Sciatic nerve (tissue), 2 donors: Measurements from ENCODE around the gene PCIF1. TPM values are rescaled to one million over a fixed set of nuclear protein-coding genes. Genes with fewer than 3 reads are reported as not detected.

Experiments
- ATAC-seq: fragments of 200-7000 bp; cut with Tn5 transposase; one replicate; pipeline ENCODE4 v1.9.1; 2020; ENCODE audit warnings: mild to moderate bottlenecking, moderate library complexity
- DNase-seq: peaks from one replicate; pipeline ENCODE4 v3.0.0-alpha.2; 2020; ENCODE audit warnings: low spot score
- intact Hi-C: fragments of 100-400 bp; cut with DNase I; formaldehyde crosslinking; loops from one replicate; pipeline ENCODE4 v1.14.2; 2022
- total RNA-seq: library from RNA; stranded (reverse); fragmentation: NEBNext Ultra II Directional; extraction: Animal tissue kit (Norgen Biotek cat#: 25700); gene quantifications from one replicate; pipeline ENCODE4 v1.2.1, GENCODE V29; 2021
- donor health status: DM: no; HTN: no; CAD: no.
- donor health status: DM: no; HTN: no; CAD: no.

Gene PCIF1
- total RNA-seq, 1 donor from 2014 or later: 38.2 TPM

GRCh38 chr20:45957021-45957941 is 22.8 kb downstream of the PCIF1 start:
- DNase-seq: peak; percentile 51
- ATAC-seq: no peak
- intact Hi-C loops: loop anchor here (10.0 kb wide), 1 partner anchor 62 kb away; the partner anchor contains the start of genes CTSA and NEURL2

- DNase-seq (peak; percentile 9), ATAC-seq (no peak)
- intact Hi-C loops: loop anchor here (10.0 kb wide), 1 partner anchor 64 kb away; the partner anchor contains the start of genes CTSA and NEURL2
Measured at GRCh38 chr20:45958593-45958992, 24.1 kb downstream of the PCIF1 start.

DNA sequence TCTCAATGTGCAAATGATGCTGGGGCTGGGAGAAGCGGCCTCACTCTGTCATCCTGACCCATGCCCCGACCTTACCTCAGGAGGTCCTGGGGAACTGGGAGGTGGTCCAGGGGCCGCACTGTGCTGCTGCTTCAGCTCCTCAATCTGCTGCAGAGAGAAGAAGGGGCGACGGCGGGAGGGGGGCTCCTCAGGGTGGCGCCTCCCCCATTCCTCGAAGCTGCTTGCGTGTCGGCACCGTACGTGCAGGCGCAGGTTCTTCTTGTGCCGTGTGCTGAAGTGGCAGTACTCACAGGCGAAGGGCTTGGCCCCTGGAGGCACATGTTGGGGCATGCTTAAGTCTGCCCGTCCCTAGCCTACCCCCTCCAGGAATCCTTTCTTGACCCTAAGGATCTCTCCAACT is 24.6 kb downstream of the PCIF1 start:
- intact Hi-C loops: loop anchor here (10.0 kb wide), 1 partner anchor 64 kb away; the partner anchor contains the start of genes CTSA and NEURL2
- ATAC-seq: no peak
- peak; percentile 56 for DNase-seq

GRCh38 chr20:45959956-45960630 is 25.6 kb downstream of the PCIF1 start:
- intact Hi-C loops: loop anchor here (10.0 kb wide), 1 partner anchor 65 kb away; the partner anchor contains the start of genes CTSA and NEURL2
- ATAC-seq (no peak), DNase-seq (peak; percentile 45)

DNA sequence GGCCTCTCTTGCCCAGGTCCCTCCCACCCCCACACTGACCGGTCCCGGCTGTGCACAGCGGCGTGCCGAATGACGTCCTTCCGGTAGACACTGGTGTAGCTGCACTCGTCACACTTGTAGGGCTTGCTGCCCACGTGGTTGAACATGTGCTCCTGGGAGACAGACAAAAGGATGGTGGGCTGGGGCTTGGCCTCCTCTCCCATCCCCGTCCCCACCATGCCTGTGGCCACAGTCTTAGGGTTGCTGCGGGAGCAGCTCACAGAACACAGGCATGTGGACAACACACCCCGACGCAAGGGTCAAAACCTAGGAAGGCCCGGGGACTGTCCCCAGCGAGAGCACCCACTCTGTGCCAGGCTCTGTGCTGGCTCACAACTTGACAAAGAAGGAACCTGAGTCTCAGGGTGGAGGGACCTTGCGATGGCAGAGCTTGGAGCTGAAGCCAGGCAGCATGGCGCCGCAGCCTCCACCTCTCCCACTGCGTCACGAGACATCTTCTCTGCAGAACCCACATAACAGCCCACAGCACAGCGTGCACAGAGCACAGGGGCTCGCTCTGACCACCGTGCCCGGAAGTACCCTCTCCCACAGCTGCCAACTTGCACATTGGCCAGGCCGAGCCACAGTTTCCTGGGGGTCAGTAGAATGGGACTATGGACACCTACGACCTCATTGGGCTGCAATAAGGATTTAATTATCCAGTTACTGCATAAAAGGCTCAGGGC is 27.7 kb downstream of the PCIF1 start:
- intact Hi-C loops: no loop called here
- ATAC-seq (no peak), DNase-seq (peak; percentile 49)

DNA sequence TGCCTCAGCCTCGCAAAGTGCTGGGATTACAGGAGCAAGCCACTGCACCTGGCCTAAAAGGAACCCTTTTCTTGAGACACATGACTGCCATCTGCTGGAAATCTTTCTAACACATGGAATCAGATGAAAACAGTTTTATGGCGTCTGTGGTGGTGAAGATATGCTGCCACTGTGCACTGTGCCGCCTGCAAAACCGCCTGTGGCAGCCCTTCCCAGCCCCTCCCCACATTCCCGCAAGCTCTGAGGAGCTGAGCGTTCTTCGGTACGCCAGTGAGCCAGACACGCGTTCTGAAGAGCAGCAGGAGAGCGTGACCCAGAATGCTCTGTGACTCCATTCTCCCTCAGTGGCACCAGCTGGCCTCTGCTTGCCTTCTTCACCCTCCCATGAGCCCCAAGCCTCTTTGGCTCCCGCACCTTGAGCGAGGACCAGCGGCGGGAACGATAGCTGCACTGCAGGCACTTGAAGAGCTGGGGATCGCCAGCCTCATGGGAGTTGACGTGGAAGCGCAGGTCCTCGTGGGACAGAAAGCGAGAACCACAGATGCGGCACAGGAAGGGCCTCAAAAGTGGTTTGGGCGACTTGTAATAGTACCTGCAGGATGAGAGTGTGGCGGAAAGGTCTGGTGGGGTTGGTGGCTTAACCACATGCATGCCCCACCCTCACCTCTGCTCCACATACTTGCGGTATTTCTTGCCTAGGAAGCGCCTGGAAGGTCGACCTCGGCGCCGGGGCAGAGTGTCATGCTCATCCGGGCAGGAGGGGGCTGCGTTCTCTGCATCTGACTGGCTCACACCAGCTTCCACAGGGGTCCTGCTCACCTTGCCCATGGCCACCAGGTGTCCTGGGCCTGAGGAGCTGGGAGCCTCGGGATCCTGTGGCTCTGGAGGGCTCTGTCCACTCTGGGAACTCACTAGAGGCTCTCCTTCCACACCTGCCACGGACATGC is 28.8 kb downstream of the PCIF1 start:
- ATAC-seq (peak; percentile 11), DNase-seq (peak; percentile 59)
- intact Hi-C loops: no loop called here

DNA sequence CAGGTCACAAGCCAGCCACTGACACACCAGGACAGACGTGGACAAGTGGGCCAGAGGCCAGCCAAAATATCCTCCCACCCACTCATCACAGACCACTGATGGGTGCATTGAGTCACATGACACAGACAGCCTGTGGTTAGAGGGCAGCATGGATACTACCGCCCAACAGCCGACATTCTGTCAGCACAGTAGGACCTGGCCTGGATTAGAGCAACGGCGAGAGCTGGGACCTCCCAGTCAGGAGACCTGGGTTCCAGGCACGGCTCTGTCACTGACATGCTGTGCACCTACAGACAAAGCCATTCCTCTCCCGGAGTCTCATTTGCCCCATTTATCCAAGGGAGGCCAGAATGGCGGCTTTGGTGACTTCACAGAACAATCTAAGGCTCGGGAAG is 29.5 kb downstream of the PCIF1 start:
- intact Hi-C loops: no loop called here
- DNase-seq (no peak), ATAC-seq (no peak)

GRCh38 chr20:45965169-45966002 is 30.9 kb downstream of the PCIF1 start:
- ATAC-seq: no peak
- DNase-seq: peak; percentile 56
- intact Hi-C loops: no loop called here

- intact Hi-C loops: no loop called here
- peak; percentile 59 for DNase-seq
- no peak for ATAC-seq
Measured at GRCh38 chr20:45967551-45968080, 33.1 kb downstream of the PCIF1 start.

DNA sequence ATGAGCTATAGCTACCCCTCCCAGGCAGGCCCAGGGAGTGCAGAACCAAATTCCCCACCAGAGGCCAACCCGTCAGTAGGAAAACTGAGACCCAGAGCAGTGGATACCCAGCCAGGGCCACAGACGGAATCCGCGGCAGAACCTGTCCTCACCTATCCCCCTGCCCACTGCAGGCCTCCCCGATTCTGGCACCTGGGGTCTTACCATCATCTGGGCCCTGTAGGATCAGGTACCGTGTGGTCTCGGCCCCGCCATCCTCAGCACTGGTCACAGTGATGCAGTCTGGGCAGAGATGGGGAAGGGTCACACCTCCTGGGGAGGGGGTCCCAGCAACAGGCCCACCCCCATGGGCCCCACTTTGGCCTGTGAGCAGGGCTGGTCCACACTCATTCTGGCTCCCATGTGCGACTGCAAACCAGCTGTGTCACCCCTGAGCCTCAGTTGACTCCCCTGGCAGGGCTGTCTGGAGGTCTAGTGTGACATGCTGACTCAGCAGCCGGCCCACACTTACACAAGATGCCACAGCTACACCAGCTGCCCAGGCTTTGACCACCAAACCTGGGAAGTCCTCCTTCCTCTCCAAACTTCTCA is 33.7 kb downstream of the PCIF1 start:
- DNase-seq (peak; percentile 51), ATAC-seq (no peak)
- intact Hi-C loops: no loop called here

GRCh38 chr20:45968801-45969711 is 34.6 kb downstream of the PCIF1 start:
- intact Hi-C loops: no loop called here
- DNase-seq (peak; percentile 60), ATAC-seq (no peak)

DNA sequence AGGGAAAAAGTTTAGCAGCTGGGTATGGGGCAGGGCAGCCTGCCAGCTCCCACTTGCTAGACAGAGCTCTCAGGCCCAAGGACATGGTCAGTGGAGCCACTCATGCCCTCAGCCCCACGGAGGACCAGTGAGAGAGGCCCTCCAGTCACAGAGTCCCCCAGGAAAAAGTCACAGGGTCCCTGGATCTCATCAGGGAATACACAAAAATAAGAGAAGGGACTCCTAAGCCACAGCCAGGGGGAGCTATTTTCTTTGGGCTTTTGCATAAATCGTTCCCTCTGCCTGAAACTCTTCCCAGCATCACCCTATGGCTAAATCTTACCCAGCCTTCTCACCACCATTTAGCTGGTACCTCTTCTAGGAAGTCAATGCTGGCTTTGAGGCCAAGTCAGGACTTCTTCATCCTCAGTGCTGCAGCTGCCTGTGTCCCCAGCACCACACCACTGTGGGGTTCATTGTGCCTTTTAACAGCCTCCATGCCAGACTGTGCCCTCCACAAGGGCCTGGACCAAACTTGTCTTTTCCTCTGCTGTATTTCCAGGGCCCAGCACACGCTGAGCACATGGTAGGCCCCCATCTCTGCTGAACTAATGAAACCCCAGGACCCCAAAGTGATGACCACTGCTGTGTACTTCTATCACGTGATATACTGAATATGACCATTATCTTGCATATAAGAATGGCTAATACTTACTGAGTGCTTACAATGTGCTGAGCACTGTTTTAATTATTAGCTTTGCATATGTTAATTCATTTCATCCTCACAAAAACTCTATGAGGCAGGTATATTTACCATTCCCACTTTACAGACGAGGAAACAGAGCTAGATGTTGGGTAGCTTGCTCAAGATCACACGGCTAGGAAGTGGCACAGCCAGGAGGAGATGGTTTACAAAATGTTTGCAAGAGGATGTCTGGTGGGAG is 35.5 kb downstream of the PCIF1 start:
- DNase-seq: peak; percentile 57
- no peak for ATAC-seq

DNA sequence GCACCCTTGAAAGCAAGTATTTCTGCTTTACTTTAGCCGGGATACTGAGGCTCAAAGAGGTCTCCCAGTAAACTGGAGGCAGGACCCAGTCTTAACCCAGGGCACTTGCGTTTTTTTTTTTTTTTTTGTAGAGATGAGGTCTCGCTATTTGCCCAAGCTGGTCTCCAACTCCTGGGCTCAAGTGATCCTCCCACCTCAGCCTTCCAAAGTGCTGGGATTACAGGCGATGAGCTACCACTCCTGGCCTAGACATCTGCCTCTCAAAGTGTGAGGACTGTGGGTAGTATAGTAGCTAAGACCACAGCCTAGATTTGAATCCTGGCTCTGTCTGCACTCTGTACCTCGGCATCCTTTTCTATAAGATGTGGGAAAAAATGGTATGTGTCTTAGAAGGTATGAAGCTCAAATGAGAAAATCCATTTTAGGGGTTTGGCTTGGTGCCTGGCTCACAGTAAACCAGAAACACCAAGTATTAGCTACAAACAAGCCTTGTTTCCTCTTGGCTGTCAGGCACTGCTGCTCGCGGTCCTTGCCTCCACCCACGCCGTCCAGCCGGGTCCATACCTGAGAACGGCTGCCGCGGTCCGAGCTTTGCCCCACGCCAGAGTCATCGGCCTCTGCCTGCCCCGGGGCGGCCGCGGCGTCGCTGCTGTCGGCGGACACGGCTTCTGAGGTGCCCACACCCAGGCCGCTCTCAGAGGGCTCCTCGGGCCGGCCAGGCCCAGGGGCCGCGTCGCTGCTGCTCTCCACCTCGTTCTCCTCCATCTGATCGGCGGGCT is 36.4 kb downstream of the PCIF1 start:
- intact Hi-C loops: no loop called here
- peak; percentile 0 for ATAC-seq
- DNase-seq: peak; percentile 77

More for the DNA sequence above, 35.5 kb downstream of the PCIF1 start:
- intact Hi-C loops: no loop called here

DNA sequence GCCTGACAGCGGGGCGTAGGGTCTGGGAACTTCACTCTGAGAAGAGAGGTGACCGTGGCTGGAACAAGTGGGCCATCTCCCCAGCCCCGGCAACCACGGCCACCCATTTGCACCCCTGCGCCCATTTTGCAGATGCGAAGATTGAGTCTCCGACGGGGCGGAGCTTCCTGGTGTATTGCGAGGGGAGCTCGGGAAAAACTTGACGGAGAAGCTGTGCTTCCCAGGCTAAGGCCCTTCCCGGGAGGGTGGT is 36.9 kb downstream of the PCIF1 start:
- intact Hi-C loops: no loop called here
- ATAC-seq (no peak), DNase-seq (no peak)
